Neuronal stem cell (in vitro differentiated cells): ENCODE results near the gene APRT.

ENCODE experiments used
- DNase-seq: peaks from one replicate; pipeline ENCODE4 v3.0.0-alpha.2; 2013; ENCODE audit warnings: low spot score
- H2AFZ ChIP-seq: one replicate; pipeline ENCODE4 v1.6.1; 2013; ENCODE audit warnings: mild to moderate bottlenecking, low read length, inconsistent platforms
- H2AK5ac ChIP-seq: 2 replicates; pipeline ENCODE4 v1.6.1; 2013; ENCODE audit warnings: low read depth, mild to moderate bottlenecking, inconsistent platforms, low read length, moderate library complexity, mixed read lengths
- H2BK120ac ChIP-seq: 2 replicates; pipeline ENCODE4 v1.6.1; 2013; ENCODE audit warnings: low read depth, mild to moderate bottlenecking, inconsistent platforms, low read length, moderate library complexity, mixed read lengths
- H2BK12ac ChIP-seq: one replicate; pipeline ENCODE4 v1.6.1; 2013; ENCODE audit warnings: low read length, inconsistent platforms
- H2BK15ac ChIP-seq: 2 replicates; pipeline ENCODE4 v1.6.1; 2013; ENCODE audit warnings: mild to moderate bottlenecking, low read length, inconsistent platforms, mixed read lengths
- H2BK5ac ChIP-seq: one replicate; pipeline ENCODE4 v1.6.1; 2013; ENCODE audit warnings: inconsistent platforms, mild to moderate bottlenecking, low read length, moderate library complexity
- H3K14ac ChIP-seq: one replicate; pipeline ENCODE4 v1.6.1; 2013; ENCODE audit warnings: low read length, inconsistent platforms
- H3K18ac ChIP-seq: 2 replicates; pipeline ENCODE4 v1.6.1; 2013; ENCODE audit warnings: low read length, inconsistent platforms
- H3K23ac ChIP-seq: 2 replicates; pipeline ENCODE4 v1.6.1; 2013; ENCODE audit warnings: low read depth, mild to moderate bottlenecking, mixed read lengths, low read length, inconsistent platforms; ENCODE audit not compliant: poor library complexity
- H3K27ac ChIP-seq: replicated peaks from 3 replicates; pipeline ENCODE4 v1.5.1; 2013; ENCODE audit warnings: low read length, inconsistent platforms
- H3K27me3 ChIP-seq, 3 experiments: 2 replicates each; pipeline ENCODE4 v1.6.1; 2013; ENCODE audit warnings: low read length in 3 of 3, mild to moderate bottlenecking in 2 of 3, inconsistent platforms in 1 of 3, low read depth in 1 of 3, mixed read lengths in 1 of 3, moderate library complexity in 1 of 3; ENCODE audit not compliant: control insufficient read depth in 3 of 3, insufficient read depth in 3 of 3
- H3K36me3 ChIP-seq, 2 donors: replicated peaks in 1 of 2; 2 replicates each; pipeline ENCODE4 v1.6.1; 2013; ENCODE audit warnings: low read length in 2 of 2; ENCODE audit not compliant: control insufficient read depth in 2 of 2, insufficient read depth in 2 of 2
- H3K4ac ChIP-seq: 2 replicates; pipeline ENCODE4 v1.6.1; 2013; ENCODE audit warnings: inconsistent platforms, mild to moderate bottlenecking, low read length, moderate library complexity
- H3K4me1 ChIP-seq, 2 donors: 1 replicate in 1 of 2; 2 replicates in 1 of 2; pipeline ENCODE4 v1.6.1; 2013; ENCODE audit warnings: low read length in 2 of 2, low read depth in 1 of 2; ENCODE audit not compliant: control insufficient read depth in 2 of 2, insufficient read depth in 1 of 2
- H3K4me2 ChIP-seq: one replicate; pipeline ENCODE4 v1.6.1; 2013; ENCODE audit warnings: mild to moderate bottlenecking, low read length, inconsistent platforms; ENCODE audit not compliant: insufficient read depth, poor library complexity, severe bottlenecking
- H3K4me3 ChIP-seq, 2 donors: 2 replicates each; pipeline ENCODE4 v1.5.1; 2013; ENCODE audit warnings: low read length in 2 of 2, mild to moderate bottlenecking in 2 of 2, inconsistent platforms in 1 of 2, moderate library complexity in 1 of 2
- H3K79me1 ChIP-seq: one replicate; pipeline ENCODE4 v1.6.1; 2013; ENCODE audit warnings: low read depth, mild to moderate bottlenecking, inconsistent platforms, low read length, moderate library complexity
- H3K9ac ChIP-seq: one replicate; pipeline ENCODE4 v1.6.1; 2013; ENCODE audit warnings: mild to moderate bottlenecking, low read depth, low read length, inconsistent platforms; ENCODE audit not compliant: poor library complexity
- H3K9me3 ChIP-seq, 2 donors: replicated peaks in 1 of 2; 2 replicates each; pipeline versions ENCODE3 to v1.6.1; 2013; ENCODE audit warnings: low read length in 2 of 2, mild to moderate bottlenecking in 2 of 2, inconsistent platforms in 1 of 2, low read depth in 1 of 2, mixed read lengths in 1 of 2, moderate library complexity in 1 of 2; ENCODE audit not compliant: control insufficient read depth in 2 of 2, insufficient read depth in 1 of 2
- H4K8ac ChIP-seq: one replicate; pipeline ENCODE4 v1.6.1; 2013; ENCODE audit warnings: low read depth, mild to moderate bottlenecking, inconsistent platforms, low read length, moderate library complexity
- H4K91ac ChIP-seq: one replicate; pipeline ENCODE4 v1.6.1; 2013; ENCODE audit warnings: low read length, low read depth, mild to moderate bottlenecking, inconsistent platforms; ENCODE audit not compliant: poor library complexity
- WGBS, 2 donors: extraction: QIAGEN DNeasy Blood & Tissue Kit; methylation state at CpG; one replicate each; pipeline ENCODE4 v1.1.7; 2013; ENCODE audit warnings: missing lambda C conversion rate in 2 of 2, mixed read lengths in 1 of 2; ENCODE audit not compliant: insufficient read length in 2 of 2, insufficient replicate concordance in 1 of 2; ENCODE audit errors: extremely low coverage in 2 of 2; 5-methylcytosine and 5-hydroxymethylcytosine counted together

APRT gene

GRCh38 chr16:88806491-88807111 is 5.1 kb downstream of the APRT start:
- Histone ChIP-seq H2BK120ac (no peak overlapping the region), H3K4me2 (no peak overlapping the region), H2BK15ac (no peak overlapping the region), H2BK5ac (peak overlapping the region; percentile 82), H3K23ac (peak overlapping the region; percentile 50), H3K27ac (peak overlapping the region; percentile 46), H3K9me3 (peaks cover 0 to 2% of the 10 kb centered on the region in 2 donors), H4K8ac (peak overlapping the region; percentile 48), H4K91ac (no peak overlapping the region), H3K18ac (no peak overlapping the region), H3K4me3 (no peak overlapping the region), H3K79me1 (peaks cover 53% of the 10 kb centered on the region), H3K14ac (no peak overlapping the region), H2AK5ac (no peak overlapping the region), H3K4me1 (peaks cover 17 to 21% of the 10 kb centered on the region in 2 donors), H3K9ac (peak overlapping the region; percentile 30), H3K27me3 (no peaks in the 10 kb centered on the region), H3K36me3 (peaks cover 52 to 62% of the 10 kb centered on the region in 2 donors), H2BK12ac (no peak overlapping the region), H3K4ac (no peak overlapping the region), H2AFZ (no peak overlapping the region)
- DNase-seq = no peak
- no CpG with 5 or more reads among the region's 27 CpGs for WGBS, 2 donors

- peaks cover 0 to 2% of the 10 kb centered on the region in 2 donors for H3K9me3 ChIP-seq
- WGBS, 2 donors = no CpG with 5 or more reads among the region's 21 CpGs
- no peak for DNase-seq
Measured at GRCh38 chr16:88805887-88806393, 5.8 kb downstream of the APRT start.

GRCh38 chr16:88805340-88805715 is 6.4 kb downstream of the APRT start:
- H3K23ac ChIP-seq = peak overlapping the region; percentile 26
- H2BK15ac ChIP-seq = no peak overlapping the region
- peak overlapping the region; percentile 62 to 97 for H3K4me3 ChIP-seq
- no peak overlapping the region for H3K14ac ChIP-seq
- H3K27ac ChIP-seq = no peak overlapping the region
- no peak for DNase-seq
- H3K18ac ChIP-seq = no peak overlapping the region
- peaks cover 10 to 16% of the 10 kb centered on the region in 2 donors for H3K4me1 ChIP-seq
- no peak overlapping the region for H3K4ac ChIP-seq
- no peaks in the 10 kb centered on the region for H3K27me3 ChIP-seq
- peaks cover 45% of the 10 kb centered on the region for H3K79me1 ChIP-seq
- no peak overlapping the region for H2BK120ac ChIP-seq
- H2AK5ac ChIP-seq = no peak overlapping the region
- no peak overlapping the region for H3K4me2 ChIP-seq
- H2BK5ac ChIP-seq = no peak overlapping the region
- H3K9me3 ChIP-seq = peaks cover 0 to 2% of the 10 kb centered on the region in 2 donors
- H2BK12ac ChIP-seq = no peak overlapping the region
- no peak overlapping the region for H4K91ac ChIP-seq
- H2AFZ ChIP-seq = no peak overlapping the region
- H3K9ac ChIP-seq = peak overlapping the region; percentile 46
- H4K8ac ChIP-seq = no peak overlapping the region
- no CpG with 5 or more reads among the region's 22 CpGs for WGBS, 2 donors
- H3K36me3 ChIP-seq = peaks cover 49 to 58% of the 10 kb centered on the region in 2 donors

More at GRCh38 chr16:88805887-88806393, 5.8 kb downstream of the APRT start:
- Histone ChIP-seq H4K8ac (peak overlapping the region; percentile 48), H3K23ac (peak overlapping the region; percentile 44), H2BK15ac (no peak overlapping the region), H3K4me2 (no peak overlapping the region), H3K4ac (no peak overlapping the region), H3K4me1 (peaks cover 17 to 21% of the 10 kb centered on the region in 2 donors), H2AFZ (no peak overlapping the region), H3K27me3 (no peaks in the 10 kb centered on the region), H3K9ac (peak overlapping the region; percentile 64), H3K14ac (no peak overlapping the region), H3K27ac (no peak overlapping the region), H2BK12ac (no peak overlapping the region), H2BK5ac (peak overlapping the region; percentile 82), H3K4me3 (peak overlapping the region in 1 of 2 donors; percentile 97), H2BK120ac (no peak overlapping the region), H4K91ac (no peak overlapping the region), H3K79me1 (peaks cover 48% of the 10 kb centered on the region), H2AK5ac (no peak overlapping the region), H3K36me3 (peaks cover 52 to 62% of the 10 kb centered on the region in 2 donors), H3K18ac (no peak overlapping the region)

- H3K9ac ChIP-seq = peak overlapping the region; percentile 91
- peaks cover 44 to 52% of the 10 kb centered on the region in 2 donors for H3K36me3 ChIP-seq
- peak overlapping the region; percentile 22 for H2BK5ac ChIP-seq
- WGBS, 2 donors = no CpG with 5 or more reads among the region's 39 CpGs
- no peak overlapping the region for H3K14ac ChIP-seq
- peaks cover 0 to 2% of the 10 kb centered on the region in 2 donors for H3K9me3 ChIP-seq
- H3K4ac ChIP-seq = no peak overlapping the region
- H3K4me2 ChIP-seq = peak overlapping the region; percentile 83
- H2BK15ac ChIP-seq = no peak overlapping the region
- H3K79me1 ChIP-seq = peaks cover 39% of the 10 kb centered on the region
- no peak for DNase-seq
- H3K23ac ChIP-seq = peak overlapping the region; percentile 95
- H2AK5ac ChIP-seq = peak overlapping the region; percentile 96
- H2BK12ac ChIP-seq = no peak overlapping the region
- H4K8ac ChIP-seq = no peak overlapping the region
- no peak overlapping the region for H2BK120ac ChIP-seq
- no peak overlapping the region for H2AFZ ChIP-seq
- H4K91ac ChIP-seq = no peak overlapping the region
- peak overlapping the region; percentile 90 for H3K18ac ChIP-seq
- peaks cover 6 to 12% of the 10 kb centered on the region in 2 donors for H3K4me1 ChIP-seq
- H3K4me3 ChIP-seq = peak overlapping the region; percentile 92 to 97
- no peak overlapping the region for H3K27ac ChIP-seq
- H3K27me3 ChIP-seq = no peaks in the 10 kb centered on the region
Measured at GRCh38 chr16:88804552-88805339, 7.0 kb downstream of the APRT start.
